ENCODE results near the gene LRRC8D.

LRRC8D gene

DNA sequence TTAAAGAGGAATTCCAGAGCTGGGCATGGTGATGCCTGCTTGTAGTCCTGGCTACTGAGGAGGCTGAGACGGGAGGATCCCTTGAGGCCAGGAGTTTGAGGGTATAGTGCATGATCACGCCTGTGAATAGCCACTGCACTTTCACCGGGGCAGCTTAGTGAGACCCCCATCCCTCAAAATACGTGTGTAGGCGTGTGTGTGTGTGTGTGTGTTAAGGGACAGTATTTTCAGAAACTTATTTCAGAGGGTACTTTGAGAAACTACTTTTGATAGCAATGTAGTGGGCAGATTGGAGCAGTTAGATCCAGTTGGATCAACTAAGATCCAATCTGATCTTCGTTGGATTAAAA, 62.2 kb downstream of the LRRC8D start (continued):
- TF ChIP-seq ISL1 (CRISPR knock-in tag; IDR thresholded peaks at IDR 0.05): no peak
- TF ChIP-seq ZNF565 (CRISPR knock-in tag; conservative IDR thresholded peaks at IDR 0.05; ENCODE audit: low read depth): no peak
- no peak for TF ChIP-seq ZNF8 (CRISPR knock-in tag; IDR thresholded peaks at IDR 0.05)
- TF ChIP-seq RARB (CRISPR knock-in tag; IDR thresholded peaks at IDR 0.05): no peak
- no peak for TF ChIP-seq GLIS3 (CRISPR knock-in tag; IDR thresholded peaks at IDR 0.05)
- no peak for TF ChIP-seq OSR1 (CRISPR knock-in tag; IDR thresholded peaks at IDR 0.05)
- TF ChIP-seq BACH2 (CRISPR knock-in tag; IDR thresholded peaks at IDR 0.05; ENCODE audit: borderline replicate concordance): no peak
- TF ChIP-seq PPARA (CRISPR knock-in tag; IDR thresholded peaks at IDR 0.05; ENCODE audit: borderline replicate concordance): no peak
- TF ChIP-seq SNAI2 (CRISPR knock-in tag; IDR thresholded peaks at IDR 0.05): no peak

DNA sequence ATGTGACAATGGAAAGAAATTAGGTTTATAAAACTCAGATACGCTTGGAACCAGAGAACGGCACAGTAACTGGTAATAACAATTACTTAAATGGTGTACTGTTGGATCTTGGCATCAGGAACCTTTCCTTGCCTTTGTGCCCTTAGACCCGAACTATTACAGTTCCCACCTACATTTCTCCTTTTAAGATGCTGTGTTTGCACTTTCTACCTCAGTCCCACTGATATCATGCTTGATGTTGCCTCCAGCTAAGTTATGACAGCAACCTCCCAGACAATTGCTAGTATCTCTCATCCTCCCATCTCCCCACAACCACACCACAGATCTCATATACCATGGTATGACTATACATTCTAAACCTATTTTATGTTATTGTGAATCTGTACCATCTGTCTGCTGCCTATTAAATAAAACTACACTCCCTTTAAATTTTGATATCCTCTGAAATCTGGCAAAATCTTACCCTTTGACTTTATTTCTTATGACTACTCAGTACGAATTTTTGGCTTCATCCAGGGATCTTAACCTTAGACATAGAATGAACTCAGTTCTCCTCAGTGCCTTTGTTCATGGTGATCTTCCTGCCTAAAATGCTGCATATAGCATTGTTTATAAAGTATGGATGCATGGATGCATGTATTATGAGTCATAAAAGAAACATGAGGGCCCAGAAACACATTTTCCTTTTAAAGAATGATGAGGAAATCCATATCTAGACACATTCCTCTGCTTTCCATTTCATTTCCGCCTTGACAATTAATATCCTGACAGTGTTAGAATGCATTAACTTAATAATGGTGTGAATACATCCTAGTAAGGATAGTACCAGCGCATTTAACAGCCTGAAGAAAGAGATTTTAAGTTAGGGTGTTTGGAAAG, 64.1 kb downstream of the LRRC8D start:
- ATAC-seq: peak; percentile 77
- peak; percentile 62; the same call in 1 of the 2 replicates for TF ChIP-seq ISL1 (CRISPR knock-in tag; IDR thresholded peaks at IDR 0.05)
- TF ChIP-seq, protein P1, sequence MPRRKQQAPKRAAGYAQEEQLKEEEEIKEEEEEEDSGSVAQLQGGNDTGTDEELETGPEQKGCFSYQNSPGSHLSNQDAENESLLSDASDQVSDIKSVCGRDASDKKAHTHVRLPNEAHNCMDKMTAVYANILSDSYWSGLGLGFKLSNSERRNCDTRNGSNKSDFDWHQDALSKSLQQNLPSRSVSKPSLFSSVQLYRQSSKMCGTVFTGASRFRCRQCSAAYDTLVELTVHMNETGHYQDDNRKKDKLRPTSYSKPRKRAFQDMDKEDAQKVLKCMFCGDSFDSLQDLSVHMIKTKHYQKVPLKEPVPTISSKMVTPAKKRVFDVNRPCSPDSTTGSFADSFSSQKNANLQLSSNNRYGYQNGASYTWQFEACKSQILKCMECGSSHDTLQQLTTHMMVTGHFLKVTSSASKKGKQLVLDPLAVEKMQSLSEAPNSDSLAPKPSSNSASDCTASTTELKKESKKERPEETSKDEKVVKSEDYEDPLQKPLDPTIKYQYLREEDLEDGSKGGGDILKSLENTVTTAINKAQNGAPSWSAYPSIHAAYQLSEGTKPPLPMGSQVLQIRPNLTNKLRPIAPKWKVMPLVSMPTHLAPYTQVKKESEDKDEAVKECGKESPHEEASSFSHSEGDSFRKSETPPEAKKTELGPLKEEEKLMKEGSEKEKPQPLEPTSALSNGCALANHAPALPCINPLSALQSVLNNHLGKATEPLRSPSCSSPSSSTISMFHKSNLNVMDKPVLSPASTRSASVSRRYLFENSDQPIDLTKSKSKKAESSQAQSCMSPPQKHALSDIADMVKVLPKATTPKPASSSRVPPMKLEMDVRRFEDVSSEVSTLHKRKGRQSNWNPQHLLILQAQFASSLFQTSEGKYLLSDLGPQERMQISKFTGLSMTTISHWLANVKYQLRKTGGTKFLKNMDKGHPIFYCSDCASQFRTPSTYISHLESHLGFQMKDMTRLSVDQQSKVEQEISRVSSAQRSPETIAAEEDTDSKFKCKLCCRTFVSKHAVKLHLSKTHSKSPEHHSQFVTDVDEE (CRISPR knock-in tag; IDR thresholded peaks at IDR 0.05): no peak

DNA sequence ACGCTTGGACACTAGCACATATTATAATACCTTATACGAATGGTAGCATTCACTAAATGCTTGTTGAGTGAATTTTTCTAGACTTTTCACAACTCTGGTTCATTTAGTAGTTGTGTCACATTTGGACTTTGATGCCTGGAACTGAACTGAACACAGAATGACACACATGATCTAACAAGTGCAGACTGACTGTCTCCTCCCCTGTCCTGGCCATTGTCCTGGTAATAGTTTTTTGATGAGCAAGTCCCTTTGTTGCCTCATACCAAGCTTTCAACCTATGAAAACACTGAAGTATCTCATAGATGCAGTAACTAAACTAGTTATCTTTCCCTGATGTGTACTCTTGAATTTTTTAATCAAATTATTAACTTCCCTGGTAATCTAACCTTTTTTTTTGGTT, 66.4 kb downstream of the LRRC8D start:
- no peak for ATAC-seq
- TF ChIP-seq, protein P2, sequence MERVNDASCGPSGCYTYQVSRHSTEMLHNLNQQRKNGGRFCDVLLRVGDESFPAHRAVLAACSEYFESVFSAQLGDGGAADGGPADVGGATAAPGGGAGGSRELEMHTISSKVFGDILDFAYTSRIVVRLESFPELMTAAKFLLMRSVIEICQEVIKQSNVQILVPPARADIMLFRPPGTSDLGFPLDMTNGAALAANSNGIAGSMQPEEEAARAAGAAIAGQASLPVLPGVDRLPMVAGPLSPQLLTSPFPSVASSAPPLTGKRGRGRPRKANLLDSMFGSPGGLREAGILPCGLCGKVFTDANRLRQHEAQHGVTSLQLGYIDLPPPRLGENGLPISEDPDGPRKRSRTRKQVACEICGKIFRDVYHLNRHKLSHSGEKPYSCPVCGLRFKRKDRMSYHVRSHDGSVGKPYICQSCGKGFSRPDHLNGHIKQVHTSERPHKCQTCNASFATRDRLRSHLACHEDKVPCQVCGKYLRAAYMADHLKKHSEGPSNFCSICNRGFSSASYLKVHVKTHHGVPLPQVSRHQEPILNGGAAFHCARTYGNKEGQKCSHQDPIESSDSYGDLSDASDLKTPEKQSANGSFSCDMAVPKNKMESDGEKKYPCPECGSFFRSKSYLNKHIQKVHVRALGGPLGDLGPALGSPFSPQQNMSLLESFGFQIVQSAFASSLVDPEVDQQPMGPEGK (CRISPR knock-in tag; IDR thresholded peaks at IDR 0.05; ENCODE audit: borderline replicate concordance): no peak
- TF ChIP-seq ZFP3 (CRISPR knock-in tag; IDR thresholded peaks at IDR 0.05) (0 out of 2 replicates have a peak, but pooled peaks have one; percentile 33), ISL1 (CRISPR knock-in tag; IDR thresholded peaks at IDR 0.05) (peak; percentile 50; the same call in 1 of the 2 replicates)

DNA sequence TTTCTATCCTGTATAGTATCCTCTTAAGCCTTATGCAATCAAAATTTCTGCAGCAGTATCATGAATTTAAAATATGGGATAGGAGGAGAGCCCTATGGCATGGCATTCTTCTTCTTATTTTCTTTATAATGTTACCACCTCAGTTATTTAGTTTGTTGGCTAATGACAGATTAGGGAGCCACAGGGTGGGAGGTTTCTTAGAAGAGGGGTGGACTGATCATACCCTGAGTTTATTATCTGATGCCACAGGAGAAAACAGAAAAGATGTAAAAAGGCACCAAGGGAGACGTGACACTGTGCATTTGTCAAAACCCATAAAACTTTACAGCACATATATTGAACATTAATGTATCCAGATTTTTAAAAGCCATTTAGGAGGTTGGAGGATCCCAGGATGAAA, 66.9 kb downstream of the LRRC8D start:
- TF ChIP-seq ZFP3 (CRISPR knock-in tag; IDR thresholded peaks at IDR 0.05): 0 out of 2 replicates have a peak, but pooled peaks have one; percentile 7
- TF ChIP-seq ZNF8 (CRISPR knock-in tag; IDR thresholded peaks at IDR 0.05): no peak
- no peak for ATAC-seq

DNA sequence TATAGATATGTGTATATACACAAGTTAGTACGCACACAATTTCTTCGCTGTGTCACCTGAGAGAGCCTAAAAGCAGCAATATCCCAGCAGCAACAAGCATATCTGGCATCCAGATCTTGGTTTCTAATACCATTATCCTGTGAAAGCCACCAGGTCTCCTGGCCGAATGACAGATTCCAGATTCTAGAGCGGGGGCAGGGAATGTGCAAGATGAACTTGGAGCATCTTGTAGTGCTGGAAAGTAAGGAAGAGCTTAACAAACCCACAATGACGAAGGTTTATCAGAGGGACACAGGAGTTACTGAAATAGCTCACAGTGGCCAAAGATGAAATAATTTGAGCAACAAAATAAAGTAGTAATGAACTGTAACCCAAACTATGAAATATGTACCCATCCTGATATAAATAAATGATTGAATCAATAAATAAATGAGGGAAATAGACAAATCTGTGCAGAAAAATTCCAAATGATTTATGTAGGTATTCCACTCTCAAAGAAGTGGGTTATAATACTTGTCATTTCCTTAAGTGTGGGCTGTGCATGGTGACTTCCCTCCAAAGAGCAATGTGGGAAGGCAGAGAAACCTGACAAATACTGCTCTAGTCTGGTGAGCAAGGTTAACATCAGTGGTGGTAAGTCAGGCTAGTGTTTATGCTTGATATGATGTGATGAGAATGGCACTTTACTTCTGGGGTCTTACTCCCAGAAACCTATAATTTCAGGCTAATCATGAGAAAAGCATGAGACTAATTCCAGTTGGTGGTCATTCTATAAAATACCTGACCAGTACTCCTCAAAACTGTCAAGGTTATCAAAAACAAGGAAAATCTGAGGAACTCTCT, 67.9 kb downstream of the LRRC8D start:
- ATAC-seq: no peak
- TF ChIP-seq TCF4 (CRISPR knock-in tag; IDR thresholded peaks at IDR 0.05; ENCODE audit: borderline replicate concordance) (peak; percentile 17; the same call in 1 of the 2 replicates), ESRRG (CRISPR knock-in tag; IDR thresholded peaks at IDR 0.05) (no peak)
- TF ChIP-seq, protein P3, sequence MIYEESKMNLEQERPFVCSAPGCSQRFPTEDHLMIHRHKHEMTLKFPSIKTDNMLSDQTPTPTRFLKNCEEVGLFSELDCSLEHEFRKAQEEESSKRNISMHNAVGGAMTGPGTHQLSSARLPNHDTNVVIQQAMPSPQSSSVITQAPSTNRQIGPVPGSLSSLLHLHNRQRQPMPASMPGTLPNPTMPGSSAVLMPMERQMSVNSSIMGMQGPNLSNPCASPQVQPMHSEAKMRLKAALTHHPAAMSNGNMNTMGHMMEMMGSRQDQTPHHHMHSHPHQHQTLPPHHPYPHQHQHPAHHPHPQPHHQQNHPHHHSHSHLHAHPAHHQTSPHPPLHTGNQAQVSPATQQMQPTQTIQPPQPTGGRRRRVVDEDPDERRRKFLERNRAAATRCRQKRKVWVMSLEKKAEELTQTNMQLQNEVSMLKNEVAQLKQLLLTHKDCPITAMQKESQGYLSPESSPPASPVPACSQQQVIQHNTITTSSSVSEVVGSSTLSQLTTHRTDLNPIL (CRISPR knock-in tag; IDR thresholded peaks at IDR 0.05; ENCODE audit: low read depth): no peak

DNA sequence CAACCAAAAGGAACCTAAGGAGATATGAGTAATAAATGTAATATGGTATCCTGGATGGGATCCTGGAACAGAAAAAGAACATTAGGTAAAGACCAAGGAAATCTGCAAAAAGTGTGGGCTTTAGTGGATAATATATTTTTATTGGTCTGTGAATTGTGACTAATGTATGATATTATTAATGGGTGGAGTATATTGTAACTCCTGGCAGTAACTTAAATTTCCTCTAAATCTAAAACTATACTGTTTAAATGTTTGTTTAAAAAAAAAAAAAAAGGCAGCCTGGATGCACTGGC, 68.4 kb downstream of the LRRC8D start:
- no peak for TF ChIP-seq RARB (CRISPR knock-in tag; IDR thresholded peaks at IDR 0.05)
- TF ChIP-seq, protein P4, sequence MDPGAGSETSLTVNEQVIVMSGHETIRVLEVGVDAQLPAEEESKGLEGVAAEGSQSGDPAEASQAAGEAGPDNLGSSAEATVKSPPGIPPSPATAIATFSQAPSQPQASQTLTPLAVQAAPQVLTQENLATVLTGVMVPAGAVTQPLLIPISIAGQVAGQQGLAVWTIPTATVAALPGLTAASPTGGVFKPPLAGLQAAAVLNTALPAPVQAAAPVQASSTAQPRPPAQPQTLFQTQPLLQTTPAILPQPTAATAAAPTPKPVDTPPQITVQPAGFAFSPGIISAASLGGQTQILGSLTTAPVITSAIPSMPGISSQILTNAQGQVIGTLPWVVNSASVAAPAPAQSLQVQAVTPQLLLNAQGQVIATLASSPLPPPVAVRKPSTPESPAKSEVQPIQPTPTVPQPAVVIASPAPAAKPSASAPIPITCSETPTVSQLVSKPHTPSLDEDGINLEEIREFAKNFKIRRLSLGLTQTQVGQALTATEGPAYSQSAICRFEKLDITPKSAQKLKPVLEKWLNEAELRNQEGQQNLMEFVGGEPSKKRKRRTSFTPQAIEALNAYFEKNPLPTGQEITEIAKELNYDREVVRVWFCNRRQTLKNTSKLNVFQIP (CRISPR knock-in tag; IDR thresholded peaks at IDR 0.05; ENCODE audit: borderline replicate concordance, low read depth): no peak
- no peak for TF ChIP-seq ARNTL (CRISPR knock-in tag; IDR thresholded peaks at IDR 0.05; ENCODE audit: borderline replicate concordance, low read depth)
- TF ChIP-seq, protein P2 (CRISPR knock-in tag; IDR thresholded peaks at IDR 0.05; ENCODE audit: borderline replicate concordance): no peak
- no peak for TF ChIP-seq OSR1 (CRISPR knock-in tag; IDR thresholded peaks at IDR 0.05)
- no peak for TF ChIP-seq ZFP3 (CRISPR knock-in tag; IDR thresholded peaks at IDR 0.05)
- TF ChIP-seq GLIS3 (CRISPR knock-in tag; IDR thresholded peaks at IDR 0.05): no peak
- no peak for TF ChIP-seq ZNF70 (CRISPR knock-in tag; IDR thresholded peaks at IDR 0.05)
- no peak for TF ChIP-seq ZNF565 (CRISPR knock-in tag; conservative IDR thresholded peaks at IDR 0.05; ENCODE audit: low read depth)
- TF ChIP-seq SNAI2 (CRISPR knock-in tag; IDR thresholded peaks at IDR 0.05): no peak
- no peak for ATAC-seq

All from SK-N-SH treated with all-trans-retinoic acid at 6 μM for 48 hours (cell line).